Right renal pelvis (tissue), 4 donors: ENCODE results near the gene RAB15. TPM values are rescaled to one million over a fixed set of nuclear protein-coding genes. Genes with fewer than 3 reads are reported as not detected.
A peak's percentile ranks its signal among the peaks of the same experiment; 100 is the strongest.

Source experiments
- DNase-seq, 4 donors: peaks; one replicate each; pipeline ENCODE4 v3.0.0-alpha.2; 2013; ENCODE audit warnings: low read depth in 4 of 4, low spot score in 3 of 4, missing footprints in 1 of 4
- polyA plus RNA-seq, 4 donors: library from polyadenylated mRNA; unstranded; fragments of 120-200 nt; gene quantifications; one replicate each; pipeline ENCODE4 v1.2.1, GENCODE V29; 2013; ENCODE audit not compliant: insufficient read length in 4 of 4

RAB15 gene
- 10 to 100 TPM; 19.3 to 27.4 (median 22.6) TPM for polyA plus RNA-seq

GRCh38 chr14:64971943-64972791 lies at the start of gene RAB15:
Gene RAB15 (minus strand): TSS chr14:64972336. CDS start chr14:64972076, 260 bp downstream.
- DNase-seq, result no peak

GRCh38 chr14:65019944-65020566 lies 47.9 kb upstream of the RAB15 start:
- DNase-seq, result peak; percentile 34 to 65 (median 57)

- no peak for DNase-seq
Measured at GRCh38 chr14:65016471-65016870, 44.3 kb upstream of the RAB15 start.

- DNase-seq, result no peak
Measured at GRCh38 chr14:65015391-65015790, 43.3 kb upstream of the RAB15 start.

- no peak for DNase-seq
Measured at GRCh38 chr14:65012353-65012752, 40.2 kb upstream of the RAB15 start.

- DNase-seq, result no peak
Measured at GRCh38 chr14:65011538-65011937, 39.4 kb upstream of the RAB15 start.

- no peak for DNase-seq
Measured at GRCh38 chr14:65010211-65010931, 38.2 kb upstream of the RAB15 start.

GRCh38 chr14:65007202-65007601 lies 35.1 kb upstream of the RAB15 start:
- no peak for DNase-seq

GRCh38 chr14:65006261-65006721 lies 34.2 kb upstream of the RAB15 start:
- no peak for DNase-seq

- DNase-seq, result no peak
Measured at GRCh38 chr14:65003394-65003793, 31.3 kb upstream of the RAB15 start.

- no peak for DNase-seq
Measured at GRCh38 chr14:65002586-65003210, 30.6 kb upstream of the RAB15 start.

- no peak for DNase-seq
Measured at GRCh38 chr14:65001723-65002122, 29.6 kb upstream of the RAB15 start.

- DNase-seq, result no peak
Measured at GRCh38 chr14:65000898-65001591, 28.9 kb upstream of the RAB15 start.

- no peak for DNase-seq
Measured at GRCh38 chr14:64998455-64998931, 26.4 kb upstream of the RAB15 start.

- no peak for DNase-seq
Measured at GRCh38 chr14:64997108-64997794, 25.1 kb upstream of the RAB15 start.

- no peak for DNase-seq
Measured at GRCh38 chr14:64995291-64995690, 23.2 kb upstream of the RAB15 start.

- no peak for DNase-seq
Measured at GRCh38 chr14:64994540-64994939, 22.4 kb upstream of the RAB15 start.

GRCh38 chr14:64993266-64993930 lies 21.3 kb upstream of the RAB15 start:
- no peak for DNase-seq

- no peak for DNase-seq
Measured at GRCh38 chr14:64992328-64992885, 20.3 kb upstream of the RAB15 start.
